GM18873 (cell line): ENCODE measurements around the gene C1orf210.

Experiments used
- ATAC-seq: cut with Tn5 transposase; IDR thresholded peaks from one replicate; pipeline ENCODE4 v1.9.1; 2021; ENCODE audit warnings: mild to moderate bottlenecking, moderate library complexity, moderate number of reproducible peaks; ENCODE audit not compliant: unreplicated experiment, low FRiP score

Gene C1orf210

GRCh38 chr1:43296207-43296606, 10.8 kb upstream of the C1orf210 start:
- ATAC-seq: no peak

- no peak for ATAC-seq
Measured at GRCh38 chr1:43294761-43295160, 9.4 kb upstream of the C1orf210 start.

- ATAC-seq: no peak
Measured at GRCh38 chr1:43293896-43294760, 8.7 kb upstream of the C1orf210 start.

- no peak for ATAC-seq
Measured at GRCh38 chr1:43293176-43293575, 7.8 kb upstream of the C1orf210 start.

- ATAC-seq: no peak
Measured at GRCh38 chr1:43292679-43293078, 7.3 kb upstream of the C1orf210 start.

- no peak for ATAC-seq
Measured at GRCh38 chr1:43292216-43292615, 6.8 kb upstream of the C1orf210 start.

GRCh38 chr1:43288785-43289706, 3.7 kb upstream of the C1orf210 start:
- ATAC-seq: no peak

- no peak for ATAC-seq
Measured at GRCh38 chr1:43288058-43288784, 2.8 kb upstream of the C1orf210 start.

- ATAC-seq: no peak
Measured at GRCh38 chr1:43286533-43286932, 1.2 kb upstream of the C1orf210 start.

GRCh38 chr1:43286115-43286514, 734 bp upstream of the C1orf210 start:
- no peak for ATAC-seq

- no peak for ATAC-seq
Measured at GRCh38 chr1:43284546-43285110, 753 bp downstream of the C1orf210 start.

- no peak for ATAC-seq
Measured at GRCh38 chr1:43284065-43284464, 1.3 kb downstream of the C1orf210 start.

- no peak for ATAC-seq
Measured at GRCh38 chr1:43282220-43283195, 2.9 kb downstream of the C1orf210 start.

- no peak for ATAC-seq
Measured at GRCh38 chr1:43280692-43281091, 4.7 kb downstream of the C1orf210 start.

GRCh38 chr1:43279666-43280065, 5.7 kb downstream of the C1orf210 start:
- no peak for ATAC-seq

- ATAC-seq: no peak
Measured at GRCh38 chr1:43279161-43279560, 6.2 kb downstream of the C1orf210 start.

GRCh38 chr1:43277116-43277876, 8.1 kb downstream of the C1orf210 start:
- ATAC-seq: no peak

GRCh38 chr1:43276673-43277072, 8.7 kb downstream of the C1orf210 start:
- ATAC-seq: no peak
